GM10847 (cell line): Measurements from ENCODE around the gene PXDN.

Experiments used
- POLR2A ChIP-seq: IDR thresholded peaks from 2 replicates; pipeline ENCODE4 v1.6.1; 2011; ENCODE audit not compliant: insufficient read length; ENCODE audit errors: extremely low read depth

Gene PXDN

GRCh38 chr2:1782514-1782913 lies 38.2 kb upstream of the PXDN start:
- TF ChIP-seq POLR2A: no peak

GRCh38 chr2:1781291-1782080 lies 37.2 kb upstream of the PXDN start:
- TF ChIP-seq POLR2A: no peak

- no peak for TF ChIP-seq POLR2A
These were observed 36.4 kb upstream of the PXDN start for GRCh38 chr2:1780693-1781092.

- TF ChIP-seq POLR2A: no peak
These were observed 34.3 kb upstream of the PXDN start for GRCh38 chr2:1778566-1778965.

GRCh38 chr2:1777781-1778180 lies 33.5 kb upstream of the PXDN start:
- no peak for TF ChIP-seq POLR2A

- TF ChIP-seq POLR2A: no peak
These were observed 32.8 kb upstream of the PXDN start for GRCh38 chr2:1777156-1777555.

GRCh38 chr2:1775511-1776035 lies 31.3 kb upstream of the PXDN start:
- TF ChIP-seq POLR2A: no peak

GRCh38 chr2:1774929-1775328 lies 30.6 kb upstream of the PXDN start:
- no peak for TF ChIP-seq POLR2A

GRCh38 chr2:1773883-1774282 lies 29.6 kb upstream of the PXDN start:
- no peak for TF ChIP-seq POLR2A

GRCh38 chr2:1772471-1773267 lies 28.4 kb upstream of the PXDN start:
- TF ChIP-seq POLR2A: no peak

- no peak for TF ChIP-seq POLR2A
These were observed 27.4 kb upstream of the PXDN start for GRCh38 chr2:1771626-1772280.

GRCh38 chr2:1770566-1771380 lies 26.5 kb upstream of the PXDN start:
- TF ChIP-seq POLR2A: no peak

GRCh38 chr2:1769703-1770422 lies 25.5 kb upstream of the PXDN start:
- TF ChIP-seq POLR2A: no peak
